C4-2B (cell line): ENCODE data around the gene SUSD4.

Experiments
- ZFX ChIP-seq: fragments of 450-650 bp; IDR thresholded peaks from 2 replicates; pipeline ENCODE4 v1.6.1; 2017
- TF ChIP-seq, protein P1 (sequence below): fragments of 450-650 bp; conservative IDR thresholded peaks from 2 replicates; pipeline ENCODE4 v1.5.1; 2017; ENCODE audit warnings: mild to moderate bottlenecking

- TF ChIP-seq, protein P1, sequence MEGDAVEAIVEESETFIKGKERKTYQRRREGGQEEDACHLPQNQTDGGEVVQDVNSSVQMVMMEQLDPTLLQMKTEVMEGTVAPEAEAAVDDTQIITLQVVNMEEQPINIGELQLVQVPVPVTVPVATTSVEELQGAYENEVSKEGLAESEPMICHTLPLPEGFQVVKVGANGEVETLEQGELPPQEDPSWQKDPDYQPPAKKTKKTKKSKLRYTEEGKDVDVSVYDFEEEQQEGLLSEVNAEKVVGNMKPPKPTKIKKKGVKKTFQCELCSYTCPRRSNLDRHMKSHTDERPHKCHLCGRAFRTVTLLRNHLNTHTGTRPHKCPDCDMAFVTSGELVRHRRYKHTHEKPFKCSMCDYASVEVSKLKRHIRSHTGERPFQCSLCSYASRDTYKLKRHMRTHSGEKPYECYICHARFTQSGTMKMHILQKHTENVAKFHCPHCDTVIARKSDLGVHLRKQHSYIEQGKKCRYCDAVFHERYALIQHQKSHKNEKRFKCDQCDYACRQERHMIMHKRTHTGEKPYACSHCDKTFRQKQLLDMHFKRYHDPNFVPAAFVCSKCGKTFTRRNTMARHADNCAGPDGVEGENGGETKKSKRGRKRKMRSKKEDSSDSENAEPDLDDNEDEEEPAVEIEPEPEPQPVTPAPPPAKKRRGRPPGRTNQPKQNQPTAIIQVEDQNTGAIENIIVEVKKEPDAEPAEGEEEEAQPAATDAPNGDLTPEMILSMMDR = no peak
- no peak for TF ChIP-seq ZFX
Observed at GRCh38 chr1:223261914-223262313, 102.1 kb downstream of the SUSD4 start.
